T-helper 2 cell treated with Interferon-gamma antibody and Interleukin-4, amounts not matched to agents 5 μg/mL and 100 μg/mL, for 36 hours (primary cell): ENCODE results near the gene KIF26A.

Source experiments
- DNase-seq: peaks from one replicate; pipeline ENCODE4 v3.0.0; 2021; ENCODE audit warnings: low spot score
- H3K27ac Mint-ChIP-seq: one replicate; pipeline ENCODE4 v1.8.0; 2021; ENCODE audit warnings: mild to moderate bottlenecking, mixed read lengths
- H3K27me3 Mint-ChIP-seq: one replicate; pipeline ENCODE4 v1.8.0; 2021; ENCODE audit warnings: low read depth, mixed read lengths
- H3K36me3 Mint-ChIP-seq: one replicate; pipeline ENCODE4 v1.8.0; 2021; ENCODE audit warnings: low read depth, mixed read lengths
- H3K4me1 Mint-ChIP-seq: one replicate; pipeline ENCODE4 v1.8.0; 2021; ENCODE audit warnings: low read depth, mixed read lengths
- H3K4me3 Mint-ChIP-seq: one replicate; pipeline ENCODE4 v1.8.0; 2022; ENCODE audit warnings: mild to moderate bottlenecking, moderate library complexity, mixed read lengths
- H3K9me3 Mint-ChIP-seq: one replicate; pipeline ENCODE4 v1.8.0; 2021; ENCODE audit warnings: mixed read lengths

KIF26A gene

GRCh38 chr14:104181761-104182530, 43.6 kb downstream of the KIF26A start:
- H3K27ac Mint-ChIP-seq, result no peak overlapping the region
- no peaks in the 10 kb centered on the region for H3K36me3 Mint-ChIP-seq
- H3K4me3 Mint-ChIP-seq, result no peak overlapping the region
- no peaks in the 10 kb centered on the region for H3K27me3 Mint-ChIP-seq
- no peak for DNase-seq
- no peaks in the 10 kb centered on the region for H3K9me3 Mint-ChIP-seq
- no peaks in the 10 kb centered on the region for H3K4me1 Mint-ChIP-seq

- no peaks in the 10 kb centered on the region for H3K27me3 Mint-ChIP-seq
- H3K4me3 Mint-ChIP-seq, result no peak overlapping the region
- H3K4me1 Mint-ChIP-seq, result no peaks in the 10 kb centered on the region
- no peak for DNase-seq
- no peaks in the 10 kb centered on the region for H3K9me3 Mint-ChIP-seq
- no peaks in the 10 kb centered on the region for H3K36me3 Mint-ChIP-seq
- H3K27ac Mint-ChIP-seq, result no peak overlapping the region
Observed at GRCh38 chr14:104182857-104183425, 44.6 kb downstream of the KIF26A start.

GRCh38 chr14:104183796-104184195, 45.4 kb downstream of the KIF26A start:
- no peaks in the 10 kb centered on the region for H3K9me3 Mint-ChIP-seq
- H3K27ac Mint-ChIP-seq, result no peak overlapping the region
- no peak overlapping the region for H3K4me3 Mint-ChIP-seq
- H3K27me3 Mint-ChIP-seq, result no peaks in the 10 kb centered on the region
- DNase-seq, result no peak
- no peaks in the 10 kb centered on the region for H3K36me3 Mint-ChIP-seq
- H3K4me1 Mint-ChIP-seq, result no peaks in the 10 kb centered on the region

- no peak for DNase-seq
- no peaks in the 10 kb centered on the region for H3K4me1 Mint-ChIP-seq
- no peak overlapping the region for H3K4me3 Mint-ChIP-seq
- H3K9me3 Mint-ChIP-seq, result no peaks in the 10 kb centered on the region
- no peak overlapping the region for H3K27ac Mint-ChIP-seq
- H3K27me3 Mint-ChIP-seq, result no peaks in the 10 kb centered on the region
- H3K36me3 Mint-ChIP-seq, result no peaks in the 10 kb centered on the region
Observed at GRCh38 chr14:104184506-104184905, 46.1 kb downstream of the KIF26A start.

- DNase-seq, result no peak
- Mint-ChIP-seq H3K9me3 (no peaks in the 10 kb centered on the region), H3K4me1 (no peaks in the 10 kb centered on the region), H3K4me3 (no peak overlapping the region), H3K27ac (no peak overlapping the region), H3K36me3 (no peaks in the 10 kb centered on the region), H3K27me3 (no peaks in the 10 kb centered on the region)
Observed at GRCh38 chr14:104184911-104185499, 46.6 kb downstream of the KIF26A start.

- Mint-ChIP-seq H3K27me3 (no peaks in the 10 kb centered on the region), H3K36me3 (no peaks in the 10 kb centered on the region), H3K4me1 (no peaks in the 10 kb centered on the region), H3K27ac (no peak overlapping the region), H3K9me3 (no peaks in the 10 kb centered on the region), H3K4me3 (no peak overlapping the region)
- DNase-seq, result no peak
Observed at GRCh38 chr14:104185916-104186495, 47.6 kb downstream of the KIF26A start.

GRCh38 chr14:104186575-104186974, 48.2 kb downstream of the KIF26A start:
- Mint-ChIP-seq H3K36me3 (no peaks in the 10 kb centered on the region), H3K27me3 (no peaks in the 10 kb centered on the region), H3K9me3 (no peaks in the 10 kb centered on the region), H3K4me3 (no peak overlapping the region), H3K4me1 (no peaks in the 10 kb centered on the region), H3K27ac (no peak overlapping the region)
- no peak for DNase-seq

- no peak overlapping the region for H3K4me3 Mint-ChIP-seq
- no peaks in the 10 kb centered on the region for H3K36me3 Mint-ChIP-seq
- no peak overlapping the region for H3K27ac Mint-ChIP-seq
- H3K4me1 Mint-ChIP-seq, result no peaks in the 10 kb centered on the region
- no peaks in the 10 kb centered on the region for H3K27me3 Mint-ChIP-seq
- no peak for DNase-seq
- no peaks in the 10 kb centered on the region for H3K9me3 Mint-ChIP-seq
Observed at GRCh38 chr14:104187121-104187889, 48.9 kb downstream of the KIF26A start.

GRCh38 chr14:104187931-104188726, 49.7 kb downstream of the KIF26A start:
- no peak overlapping the region for H3K4me3 Mint-ChIP-seq
- H3K27ac Mint-ChIP-seq, result no peak overlapping the region
- no peaks in the 10 kb centered on the region for H3K27me3 Mint-ChIP-seq
- H3K36me3 Mint-ChIP-seq, result no peaks in the 10 kb centered on the region
- DNase-seq, result no peak
- H3K4me1 Mint-ChIP-seq, result no peaks in the 10 kb centered on the region
- no peaks in the 10 kb centered on the region for H3K9me3 Mint-ChIP-seq

- H3K4me1 Mint-ChIP-seq, result no peaks in the 10 kb centered on the region
- no peaks in the 10 kb centered on the region for H3K9me3 Mint-ChIP-seq
- H3K27ac Mint-ChIP-seq, result no peak overlapping the region
- no peak overlapping the region for H3K4me3 Mint-ChIP-seq
- H3K36me3 Mint-ChIP-seq, result no peaks in the 10 kb centered on the region
- H3K27me3 Mint-ChIP-seq, result no peaks in the 10 kb centered on the region
- no peak for DNase-seq
Observed at GRCh38 chr14:104188727-104189400, 50.5 kb downstream of the KIF26A start.

GRCh38 chr14:104189629-104190335, 51.4 kb downstream of the KIF26A start:
- Mint-ChIP-seq H3K4me1 (no peaks in the 10 kb centered on the region), H3K27ac (no peak overlapping the region), H3K9me3 (no peaks in the 10 kb centered on the region), H3K4me3 (no peak overlapping the region), H3K27me3 (no peaks in the 10 kb centered on the region), H3K36me3 (no peaks in the 10 kb centered on the region)
- DNase-seq, result no peak

GRCh38 chr14:104190396-104191000, 52.1 kb downstream of the KIF26A start:
- Mint-ChIP-seq H3K4me3 (no peak overlapping the region), H3K4me1 (no peaks in the 10 kb centered on the region), H3K27me3 (no peaks in the 10 kb centered on the region), H3K36me3 (no peaks in the 10 kb centered on the region), H3K27ac (no peak overlapping the region), H3K9me3 (no peaks in the 10 kb centered on the region)
- DNase-seq, result no peak
